ENCODE measurements around the gene SCUBE1.

Gene SCUBE1

GRCh38 chr22:43253839-43254238, 89.3 kb downstream of the SCUBE1 start:
- DNase-seq = no peak

GRCh38 chr22:43252319-43252718, 90.9 kb downstream of the SCUBE1 start:
- DNase-seq = no peak

- no peak for DNase-seq
These were observed 93.2 kb downstream of the SCUBE1 start for GRCh38 chr22:43249789-43250471.

GRCh38 chr22:43247546-43248260, 95.5 kb downstream of the SCUBE1 start:
- DNase-seq = no peak

GRCh38 chr22:43246188-43246587, 97.0 kb downstream of the SCUBE1 start:
- DNase-seq = peak; percentile 9

GRCh38 chr22:43245717-43246116, 97.5 kb downstream of the SCUBE1 start:
- no peak for DNase-seq

GRCh38 chr22:43244803-43245527, 98.2 kb downstream of the SCUBE1 start:
- DNase-seq = no peak

GRCh38 chr22:43244402-43244801, 98.8 kb downstream of the SCUBE1 start:
- no peak for DNase-seq

GRCh38 chr22:43243324-43243723, 99.8 kb downstream of the SCUBE1 start:
- no peak for DNase-seq

GRCh38 chr22:43242627-43243026, 100.5 kb downstream of the SCUBE1 start:
- no peak for DNase-seq

GRCh38 chr22:43241699-43242386, 101.3 kb downstream of the SCUBE1 start:
- DNase-seq = no peak

- no peak for DNase-seq
These were observed 102.0 kb downstream of the SCUBE1 start for GRCh38 chr22:43241138-43241597.

- DNase-seq = no peak
These were observed 102.6 kb downstream of the SCUBE1 start for GRCh38 chr22:43240614-43241013.

- no peak for DNase-seq
These were observed 103.2 kb downstream of the SCUBE1 start for GRCh38 chr22:43239956-43240355.

- no peak for DNase-seq
These were observed 103.9 kb downstream of the SCUBE1 start for GRCh38 chr22:43239193-43239780.

- DNase-seq = no peak
These were observed 104.6 kb downstream of the SCUBE1 start for GRCh38 chr22:43238526-43239006.

GRCh38 chr22:43237280-43237679, 105.9 kb downstream of the SCUBE1 start:
- DNase-seq = no peak

GRCh38 chr22:43236411-43237166, 106.6 kb downstream of the SCUBE1 start:
- no peak for DNase-seq

- DNase-seq = peak; percentile 10
These were observed 107.4 kb downstream of the SCUBE1 start for GRCh38 chr22:43235445-43236409.

- no peak for DNase-seq
These were observed 108.7 kb downstream of the SCUBE1 start for GRCh38 chr22:43234264-43234988.

All from DMS53 (cell line).